OCI-LY3 (cell line): Measurements from ENCODE around the gene GGT1.

Source experiments
- EZH2phosphoT487 ChIP-seq: fragments of 200-600 bp; shearing (Covaris generic); IDR thresholded peaks from 2 replicates; pipeline ENCODE4 v1.6.1; 2018; ENCODE audit warnings: antibody characterized with exemption, mixed run types, low read depth
- TF ChIP-seq, protein P1 (sequence below): fragments of 200-600, 300-600 bp; sonication (generic); IDR thresholded peaks from 2 replicates; pipeline ENCODE4 v1.5.1; 2014; ENCODE audit warnings: antibody characterized with exemption, low read length, low read depth

DNA sequence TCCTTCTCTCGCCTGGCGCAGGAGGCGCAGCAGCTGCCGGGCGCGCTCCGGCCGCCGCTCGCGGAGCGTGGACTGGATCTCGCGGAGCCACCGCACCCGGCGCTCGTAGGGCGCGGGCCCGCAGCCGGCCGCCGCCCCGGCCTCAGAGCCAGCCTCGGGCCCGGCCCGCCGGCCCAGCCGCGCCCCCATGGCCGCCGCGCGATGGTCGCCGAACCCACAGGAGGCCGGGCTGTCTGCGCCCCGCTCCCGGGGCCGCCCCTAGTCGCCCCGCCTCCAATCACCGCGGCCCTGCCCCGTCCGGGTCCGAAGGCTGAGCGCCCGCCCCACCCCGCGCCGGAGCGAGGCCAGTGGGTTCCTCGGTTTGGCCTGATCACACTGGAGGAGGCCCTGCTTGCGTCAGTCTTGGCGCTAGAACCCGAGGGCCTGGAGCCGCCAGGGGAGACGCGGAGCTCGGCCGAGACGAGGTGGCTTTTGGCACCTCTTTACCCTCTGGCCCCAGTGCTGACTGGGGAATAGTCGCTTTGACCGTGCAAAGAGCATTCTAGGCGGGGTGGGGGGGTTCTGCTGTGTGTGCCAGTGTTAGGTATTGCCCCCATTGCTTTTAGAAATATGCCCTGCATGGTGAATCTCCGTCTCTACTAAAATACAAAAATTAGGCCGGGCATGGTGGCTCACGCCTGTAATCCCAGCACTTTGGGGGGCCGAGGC is 10.0 kb upstream of the GGT1 start, which contains the start of gene LRRC75B:
- TF ChIP-seq, protein P1, sequence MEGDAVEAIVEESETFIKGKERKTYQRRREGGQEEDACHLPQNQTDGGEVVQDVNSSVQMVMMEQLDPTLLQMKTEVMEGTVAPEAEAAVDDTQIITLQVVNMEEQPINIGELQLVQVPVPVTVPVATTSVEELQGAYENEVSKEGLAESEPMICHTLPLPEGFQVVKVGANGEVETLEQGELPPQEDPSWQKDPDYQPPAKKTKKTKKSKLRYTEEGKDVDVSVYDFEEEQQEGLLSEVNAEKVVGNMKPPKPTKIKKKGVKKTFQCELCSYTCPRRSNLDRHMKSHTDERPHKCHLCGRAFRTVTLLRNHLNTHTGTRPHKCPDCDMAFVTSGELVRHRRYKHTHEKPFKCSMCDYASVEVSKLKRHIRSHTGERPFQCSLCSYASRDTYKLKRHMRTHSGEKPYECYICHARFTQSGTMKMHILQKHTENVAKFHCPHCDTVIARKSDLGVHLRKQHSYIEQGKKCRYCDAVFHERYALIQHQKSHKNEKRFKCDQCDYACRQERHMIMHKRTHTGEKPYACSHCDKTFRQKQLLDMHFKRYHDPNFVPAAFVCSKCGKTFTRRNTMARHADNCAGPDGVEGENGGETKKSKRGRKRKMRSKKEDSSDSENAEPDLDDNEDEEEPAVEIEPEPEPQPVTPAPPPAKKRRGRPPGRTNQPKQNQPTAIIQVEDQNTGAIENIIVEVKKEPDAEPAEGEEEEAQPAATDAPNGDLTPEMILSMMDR, result no peak
- no peak for TF ChIP-seq EZH2phosphoT487
